ENCODE results near the gene EID1. TPM values are rescaled to one million over a fixed set of nuclear protein-coding genes. Genes with fewer than 3 reads are reported as not detected.

EID1 gene
- total and polyA plus RNA-seq, 9 of the 15 experiments (the other 6 are each of a cell fraction or from before 2014, with no cell fraction given) = 46.5 to 211 (median 143) TPM

GRCh38 chr15:48914717-48915116 is 36.8 kb downstream of the EID1 start:
- no TSS peak for BruUV-seq (replicated peaks)
- Histone ChIP-seq H2AFZ (ENCODE audit: low read depth, low read length) (no peak overlapping the region), H3K4me3 (no peak overlapping the region), H3K9me3 (replicated peaks; ENCODE audit: control insufficient read depth, insufficient read depth, low read depth, low read length) (no peaks in the 10 kb centered on the region), H3K4me2 (ENCODE audit: insufficient read depth, low read length) (no peak overlapping the region), H3K9me1 (ENCODE audit: control insufficient read depth, insufficient read depth, low read length) (no peaks in the 10 kb centered on the region), H3K36me3 (ENCODE audit: control insufficient read depth, insufficient read depth, low read length) (no peaks in the 10 kb centered on the region), H4K20me1 (replicated peaks; ENCODE audit: control insufficient read depth, insufficient read depth, low read length) (no peaks in the 10 kb centered on the region), H3K27ac (ENCODE audit: extremely low read depth, low read depth, low read length) (no peak overlapping the region), H3K9ac (ENCODE audit: insufficient read depth in 1 of 2, low read depth in 2 of 2, low read length in 2 of 2) (no peak overlapping the region), H3K79me2 (ENCODE audit: control insufficient read depth, insufficient read depth, low read length) (no peaks in the 10 kb centered on the region), H3K27me3 (ENCODE audit: control insufficient read depth in 2 of 2, insufficient read depth in 2 of 2, low read length in 2 of 2) (no peaks in the 10 kb centered on the region), H3K4me1 (replicated peaks in 1 of 2; ENCODE audit: control insufficient read depth in 2 of 2, insufficient read depth in 2 of 2, low read length in 2 of 2) (peaks cover 5 to 9% of the 10 kb centered on the region in 2 experiments; a peak in 2 of 5 replicates)
- DNase-seq (ENCODE audit: extremely low read depth in 1 of 4, low spot score in 3 of 4) (no peak), ATAC-seq (peak; percentile 67), FAIRE-seq (no peak)
- POLR2A ChIA-PET = no interaction called here
- intact Hi-C loops (cut with micrococcal nuclease) = loop anchor here (1.0 kb wide), 1 partner anchor 53 kb away; no protein-coding TSS in a partner anchor
- in situ Hi-C loops (cut with MboI) = no loop called here
- CTCF ChIA-PET (ENCODE audit: low intra/inter-chr PET ratio) = no interaction called here
- WGBS (ENCODE audit: insufficient coverage, low coverage, missing lambda C conversion rate) = 71% methylated on average over 3 of the region's 3 CpGs
- TF ChIP-seq GABPA (tag; conservative IDR thresholded peaks at IDR 0.05; ENCODE audit: low read depth) (peak; percentile 27; the same call in 1 of the 2 replicates), CREB3L1 (IDR thresholded peaks at IDR 0.05; ENCODE audit: borderline replicate concordance, low read depth) (no peak), POLR2H (tag; IDR thresholded peaks at IDR 0.05; ENCODE audit: low read depth) (no peak), RAD21 (CRISPR knock-in tag; conservative IDR thresholded peaks at IDR 0.05 in 1 of 2, IDR thresholded peaks at IDR 0.05 in 1 of 2) (peak in 1 of 2 experiments; percentile 52; a peak in 2 of 4 replicates), ZNF239 (CRISPR knock-in tag; IDR thresholded peaks at IDR 0.05) (no peak), ZNF717 (CRISPR knock-in tag; IDR thresholded peaks at IDR 0.05) (no peak), HDGF (IDR thresholded peaks at IDR 0.05) (no peak), MCM2 (IDR thresholded peaks at IDR 0.05; ENCODE audit: low read depth) (no peak)
- TF ChIP-seq, protein P1, sequence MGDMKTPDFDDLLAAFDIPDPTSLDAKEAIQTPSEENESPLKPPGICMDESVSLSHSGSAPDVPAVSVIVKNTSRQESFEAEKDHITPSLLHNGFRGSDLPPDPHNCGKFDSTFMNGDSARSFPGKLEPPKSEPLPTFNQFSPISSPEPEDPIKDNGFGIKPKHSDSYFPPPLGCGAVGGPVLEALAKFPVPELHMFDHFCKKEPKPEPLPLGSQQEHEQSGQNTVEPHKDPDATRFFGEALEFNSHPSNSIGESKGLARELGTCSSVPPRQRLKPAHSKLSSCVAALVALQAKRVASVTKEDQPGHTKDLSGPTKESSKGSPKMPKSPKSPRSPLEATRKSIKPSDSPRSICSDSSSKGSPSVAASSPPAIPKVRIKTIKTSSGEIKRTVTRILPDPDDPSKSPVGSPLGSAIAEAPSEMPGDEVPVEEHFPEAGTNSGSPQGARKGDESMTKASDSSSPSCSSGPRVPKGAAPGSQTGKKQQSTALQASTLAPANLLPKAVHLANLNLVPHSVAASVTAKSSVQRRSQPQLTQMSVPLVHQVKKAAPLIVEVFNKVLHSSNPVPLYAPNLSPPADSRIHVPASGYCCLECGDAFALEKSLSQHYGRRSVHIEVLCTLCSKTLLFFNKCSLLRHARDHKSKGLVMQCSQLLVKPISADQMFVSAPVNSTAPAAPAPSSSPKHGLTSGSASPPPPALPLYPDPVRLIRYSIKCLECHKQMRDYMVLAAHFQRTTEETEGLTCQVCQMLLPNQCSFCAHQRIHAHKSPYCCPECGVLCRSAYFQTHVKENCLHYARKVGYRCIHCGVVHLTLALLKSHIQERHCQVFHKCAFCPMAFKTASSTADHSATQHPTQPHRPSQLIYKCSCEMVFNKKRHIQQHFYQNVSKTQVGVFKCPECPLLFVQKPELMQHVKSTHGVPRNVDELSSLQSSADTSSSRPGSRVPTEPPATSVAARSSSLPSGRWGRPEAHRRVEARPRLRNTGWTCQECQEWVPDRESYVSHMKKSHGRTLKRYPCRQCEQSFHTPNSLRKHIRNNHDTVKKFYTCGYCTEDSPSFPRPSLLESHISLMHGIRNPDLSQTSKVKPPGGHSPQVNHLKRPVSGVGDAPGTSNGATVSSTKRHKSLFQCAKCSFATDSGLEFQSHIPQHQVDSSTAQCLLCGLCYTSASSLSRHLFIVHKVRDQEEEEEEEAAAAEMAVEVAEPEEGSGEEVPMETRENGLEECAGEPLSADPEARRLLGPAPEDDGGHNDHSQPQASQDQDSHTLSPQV (IDR thresholded peaks at IDR 0.05) = no peak
- TF ChIP-seq, protein P2, sequence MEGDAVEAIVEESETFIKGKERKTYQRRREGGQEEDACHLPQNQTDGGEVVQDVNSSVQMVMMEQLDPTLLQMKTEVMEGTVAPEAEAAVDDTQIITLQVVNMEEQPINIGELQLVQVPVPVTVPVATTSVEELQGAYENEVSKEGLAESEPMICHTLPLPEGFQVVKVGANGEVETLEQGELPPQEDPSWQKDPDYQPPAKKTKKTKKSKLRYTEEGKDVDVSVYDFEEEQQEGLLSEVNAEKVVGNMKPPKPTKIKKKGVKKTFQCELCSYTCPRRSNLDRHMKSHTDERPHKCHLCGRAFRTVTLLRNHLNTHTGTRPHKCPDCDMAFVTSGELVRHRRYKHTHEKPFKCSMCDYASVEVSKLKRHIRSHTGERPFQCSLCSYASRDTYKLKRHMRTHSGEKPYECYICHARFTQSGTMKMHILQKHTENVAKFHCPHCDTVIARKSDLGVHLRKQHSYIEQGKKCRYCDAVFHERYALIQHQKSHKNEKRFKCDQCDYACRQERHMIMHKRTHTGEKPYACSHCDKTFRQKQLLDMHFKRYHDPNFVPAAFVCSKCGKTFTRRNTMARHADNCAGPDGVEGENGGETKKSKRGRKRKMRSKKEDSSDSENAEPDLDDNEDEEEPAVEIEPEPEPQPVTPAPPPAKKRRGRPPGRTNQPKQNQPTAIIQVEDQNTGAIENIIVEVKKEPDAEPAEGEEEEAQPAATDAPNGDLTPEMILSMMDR (IDR thresholded peaks at IDR 0.05 in 2 of 3, conservative IDR thresholded peaks at IDR 0.05 in 1 of 3; ENCODE audit: insufficient read depth in 2 of 3, low read depth in 1 of 3, low read length in 3 of 3) = peak in 1 of 3 experiments; percentile 36; a peak in 2 of 6 replicates
- TF ChIP-seq, protein P3, sequence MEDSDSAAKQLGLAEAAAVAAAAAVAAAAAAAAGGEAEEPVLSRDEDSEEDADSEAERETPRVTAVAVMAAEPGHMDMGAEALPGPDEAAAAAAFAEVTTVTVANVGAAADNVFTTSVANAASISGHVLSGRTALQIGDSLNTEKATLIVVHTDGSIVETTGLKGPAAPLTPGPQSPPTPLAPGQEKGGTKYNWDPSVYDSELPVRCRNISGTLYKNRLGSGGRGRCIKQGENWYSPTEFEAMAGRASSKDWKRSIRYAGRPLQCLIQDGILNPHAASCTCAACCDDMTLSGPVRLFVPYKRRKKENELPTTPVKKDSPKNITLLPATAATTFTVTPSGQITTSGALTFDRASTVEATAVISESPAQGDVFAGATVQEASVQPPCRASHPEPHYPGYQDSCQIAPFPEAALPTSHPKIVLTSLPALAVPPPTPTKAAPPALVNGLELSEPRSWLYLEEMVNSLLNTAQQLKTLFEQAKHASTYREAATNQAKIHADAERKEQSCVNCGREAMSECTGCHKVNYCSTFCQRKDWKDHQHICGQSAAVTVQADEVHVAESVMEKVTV (CRISPR knock-in tag; IDR thresholded peaks at IDR 0.05) = 0 out of 2 replicates have a peak, but pooled peaks have one; percentile 6
